ENCODE measurements around the gene BCL2L12.

Gene BCL2L12

DNA sequence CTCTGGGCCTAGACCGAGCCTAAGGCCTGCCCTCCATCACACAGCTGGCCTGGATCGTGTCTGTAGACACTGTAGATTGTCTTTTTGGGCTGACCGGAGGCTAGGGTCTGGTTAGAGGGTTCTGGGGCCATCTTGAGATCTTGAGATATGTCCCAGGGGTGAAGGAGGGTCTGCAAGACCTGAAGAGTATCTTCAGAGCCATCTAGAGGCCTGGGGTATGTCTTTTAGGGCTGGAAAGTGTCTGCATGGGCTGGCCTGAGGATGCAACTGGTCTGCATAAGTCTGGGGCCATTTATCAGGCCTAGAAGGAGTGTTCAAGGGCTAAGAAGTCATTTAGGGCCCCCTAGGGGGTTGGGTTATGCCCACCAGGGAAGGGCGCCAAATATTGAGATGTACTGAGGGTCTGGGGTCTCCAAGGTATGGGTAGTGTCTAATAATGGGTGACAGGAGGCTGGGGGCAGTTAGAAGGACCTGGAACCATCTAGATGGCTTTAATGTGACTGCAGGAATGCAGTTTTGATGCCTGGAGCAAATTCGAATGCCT, 23.2 kb upstream of the BCL2L12 start:
- DNase-seq (ENCODE audit: low spot score), result no peak

DNA sequence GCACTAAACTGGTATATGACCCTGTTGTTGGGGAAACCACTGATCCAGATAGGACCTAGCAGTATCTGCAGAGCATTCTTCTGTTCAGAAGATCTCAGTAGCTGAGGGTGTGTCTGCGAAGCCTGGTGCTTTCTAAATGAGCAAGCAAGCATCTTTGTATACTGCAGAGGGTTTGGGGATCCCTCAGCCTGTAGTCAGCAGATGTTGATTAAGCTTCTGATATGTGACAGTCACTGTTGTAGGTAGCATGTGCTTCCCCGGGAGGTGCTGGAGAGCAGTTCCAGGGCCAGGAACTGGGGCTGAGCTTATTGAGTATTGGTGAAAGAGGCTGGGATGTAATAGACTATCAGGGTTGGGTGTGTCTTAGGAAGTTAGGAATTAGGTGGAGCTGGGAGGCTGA, 22.3 kb upstream of the BCL2L12 start:
- DNase-seq (ENCODE audit: low spot score), result no peak

DNA sequence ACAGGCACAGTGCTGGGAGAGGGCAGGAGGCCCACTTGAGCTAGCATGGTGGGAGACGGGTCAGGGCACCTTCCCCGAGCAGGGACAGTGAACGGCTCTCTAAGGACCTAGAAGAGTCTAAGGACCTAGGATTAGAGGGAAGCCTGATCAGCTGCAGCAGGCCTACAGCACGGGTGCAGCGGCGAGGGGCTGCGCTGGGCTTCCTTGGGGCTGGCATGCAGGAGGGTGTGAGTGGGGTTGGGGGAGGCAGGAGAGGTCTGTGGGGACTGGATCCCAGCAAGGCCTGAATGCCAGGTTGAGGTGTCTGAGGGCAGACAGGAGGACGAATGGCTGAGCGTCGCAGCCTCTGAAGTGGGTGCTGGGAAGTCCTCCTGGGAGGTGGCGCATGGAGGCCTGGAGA, 20.1 kb upstream of the BCL2L12 start:
- DNase-seq (ENCODE audit: low spot score), result no peak

DNA sequence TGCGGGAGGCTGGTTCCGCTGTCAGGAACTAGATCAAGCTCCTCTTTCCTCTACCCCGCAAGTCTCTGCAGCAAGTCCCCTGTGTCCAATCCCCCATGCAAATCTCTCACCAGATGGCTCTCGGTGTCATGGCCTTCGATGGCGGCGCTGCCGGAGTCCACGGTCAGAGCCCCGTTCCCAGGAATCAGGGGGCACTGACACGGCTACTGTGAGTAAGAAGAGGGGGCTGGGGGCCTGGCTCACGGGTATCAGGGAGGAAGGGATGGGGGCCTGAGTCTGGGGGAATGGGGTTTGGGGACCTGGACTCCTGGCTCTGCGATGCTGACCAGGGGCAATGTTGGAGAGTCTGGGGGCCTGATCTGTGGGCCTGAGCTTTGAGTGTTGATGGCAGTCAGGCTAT, 19.7 kb upstream of the BCL2L12 start:
- DNase-seq (ENCODE audit: low spot score), result no peak

DNA sequence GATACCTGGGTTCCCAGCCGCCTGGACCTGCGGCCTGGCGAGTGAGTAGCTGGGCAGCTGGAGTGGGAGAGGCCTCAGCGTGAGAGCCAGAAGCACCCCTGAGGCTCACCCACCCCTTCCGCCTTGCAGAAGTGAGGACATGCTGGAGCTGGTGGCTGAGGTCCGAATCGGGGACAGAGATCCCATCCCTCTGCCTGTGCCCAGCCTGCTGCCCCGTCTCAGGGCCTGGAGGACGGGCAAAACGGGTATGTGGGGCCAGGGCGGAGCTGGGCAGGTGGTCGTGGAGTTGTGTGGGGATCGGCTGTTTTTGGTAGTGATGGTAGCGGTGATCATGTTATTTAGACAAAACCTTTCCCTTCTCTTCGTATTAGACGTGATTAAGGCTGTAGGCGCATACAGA, 19.1 kb upstream of the BCL2L12 start:
- no peak for DNase-seq (ENCODE audit: low spot score)

DNA sequence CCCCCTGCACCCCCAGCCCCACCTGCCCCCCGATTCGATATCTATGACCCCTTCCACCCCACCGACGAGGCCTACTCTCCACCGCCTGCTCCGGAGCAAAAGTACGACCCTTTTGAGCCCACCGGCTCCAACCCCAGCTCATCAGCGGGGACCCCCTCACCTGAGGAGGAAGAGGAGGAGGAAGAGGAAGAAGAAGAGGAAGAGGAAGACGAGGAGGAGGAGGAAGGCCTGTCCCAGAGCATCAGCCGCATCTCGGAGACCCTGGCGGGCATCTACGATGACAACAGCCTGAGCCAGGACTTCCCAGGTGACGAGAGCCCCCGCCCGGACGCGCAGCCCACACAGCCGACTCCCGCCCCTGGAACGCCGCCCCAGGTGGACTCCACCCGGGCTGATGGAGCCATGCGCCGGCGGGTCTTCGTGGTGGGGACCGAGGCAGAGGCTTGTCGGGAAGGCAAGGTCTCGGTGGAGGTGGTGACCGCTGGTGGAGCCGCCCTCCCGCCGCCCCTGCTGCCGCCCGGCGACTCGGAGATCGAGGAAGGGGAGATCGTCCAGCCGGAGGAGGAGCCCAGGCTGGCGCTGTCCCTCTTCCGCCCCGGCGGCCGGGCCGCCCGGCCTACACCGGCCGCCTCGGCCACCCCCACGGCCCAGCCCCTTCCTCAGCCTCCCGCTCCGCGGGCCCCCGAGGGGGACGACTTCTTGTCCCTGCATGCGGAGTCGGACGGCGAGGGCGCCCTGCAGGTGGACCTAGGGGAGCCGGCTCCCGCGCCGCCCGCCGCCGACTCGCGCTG, 14.5 kb upstream of the BCL2L12 start:
- no peak for DNase-seq (ENCODE audit: low spot score)

DNA sequence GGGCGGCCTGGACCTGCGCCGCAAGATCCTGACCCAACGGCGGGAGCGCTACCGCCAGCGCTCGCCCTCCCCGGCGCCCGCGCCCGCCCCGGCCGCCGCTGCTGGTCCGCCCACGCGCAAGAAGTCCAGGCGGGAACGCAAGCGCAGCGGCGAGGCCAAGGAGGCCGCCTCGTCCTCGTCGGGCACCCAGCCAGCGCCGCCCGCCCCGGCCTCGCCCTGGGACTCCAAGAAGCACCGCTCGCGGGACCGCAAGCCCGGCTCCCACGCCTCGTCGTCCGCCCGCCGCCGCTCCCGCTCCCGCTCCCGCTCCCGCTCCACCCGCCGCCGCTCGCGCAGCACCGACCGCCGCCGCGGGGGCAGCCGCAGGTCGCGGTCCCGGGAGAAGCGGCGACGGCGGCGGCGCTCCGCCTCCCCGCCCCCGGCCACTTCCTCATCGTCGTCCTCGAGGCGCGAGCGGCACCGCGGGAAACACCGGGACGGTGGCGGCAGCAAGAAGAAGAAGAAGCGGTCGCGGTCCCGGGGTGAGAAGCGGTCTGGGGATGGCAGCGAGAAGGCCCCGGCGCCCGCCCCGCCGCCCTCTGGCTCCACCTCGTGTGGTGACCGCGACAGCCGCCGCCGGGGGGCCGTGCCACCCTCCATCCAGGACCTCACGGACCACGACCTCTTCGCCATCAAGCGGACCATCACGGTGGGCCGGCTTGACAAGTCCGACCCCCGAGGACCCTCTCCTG, 13.7 kb upstream of the BCL2L12 start:
- DNase-seq (ENCODE audit: low spot score), result no peak

DNA sequence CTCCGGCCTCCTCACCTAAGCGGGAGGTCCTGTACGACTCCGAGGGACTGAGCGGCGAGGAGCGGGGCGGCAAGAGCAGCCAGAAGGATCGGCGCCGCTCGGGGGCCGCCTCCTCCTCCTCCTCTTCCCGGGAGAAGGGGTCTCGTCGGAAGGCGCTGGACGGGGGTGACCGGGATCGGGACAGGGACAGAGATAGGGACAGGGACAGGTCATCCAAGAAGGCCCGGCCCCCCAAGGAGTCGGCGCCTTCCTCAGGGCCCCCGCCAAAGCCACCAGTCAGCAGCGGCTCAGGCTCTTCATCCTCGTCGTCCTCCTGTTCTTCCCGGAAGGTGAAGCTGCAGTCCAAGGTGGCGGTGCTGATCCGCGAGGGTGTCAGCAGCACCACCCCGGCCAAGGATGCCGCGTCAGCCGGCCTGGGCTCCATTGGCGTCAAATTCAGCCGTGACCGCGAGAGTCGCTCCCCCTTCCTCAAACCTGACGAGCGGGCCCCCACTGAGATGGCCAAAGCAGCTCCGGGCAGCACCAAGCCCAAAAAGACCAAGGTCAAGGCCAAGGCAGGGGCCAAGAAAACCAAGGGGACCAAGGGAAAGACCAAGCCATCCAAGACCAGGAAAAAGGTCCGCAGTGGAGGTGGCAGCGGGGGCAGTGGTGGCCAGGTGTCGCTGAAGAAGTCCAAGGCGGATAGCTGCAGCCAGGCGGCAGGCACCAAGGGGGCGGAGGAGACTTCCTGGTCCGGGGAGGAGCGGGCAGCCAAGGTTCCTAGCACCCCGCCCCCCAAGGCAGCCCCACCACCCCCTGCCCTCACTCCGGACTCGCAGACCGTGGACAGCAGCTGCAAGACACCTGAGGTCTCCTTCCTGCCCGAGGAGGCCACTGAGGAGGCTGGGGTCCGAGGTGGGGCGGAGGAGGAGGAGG, 12.9 kb upstream of the BCL2L12 start:
- DNase-seq (ENCODE audit: low spot score), result no peak

DNA sequence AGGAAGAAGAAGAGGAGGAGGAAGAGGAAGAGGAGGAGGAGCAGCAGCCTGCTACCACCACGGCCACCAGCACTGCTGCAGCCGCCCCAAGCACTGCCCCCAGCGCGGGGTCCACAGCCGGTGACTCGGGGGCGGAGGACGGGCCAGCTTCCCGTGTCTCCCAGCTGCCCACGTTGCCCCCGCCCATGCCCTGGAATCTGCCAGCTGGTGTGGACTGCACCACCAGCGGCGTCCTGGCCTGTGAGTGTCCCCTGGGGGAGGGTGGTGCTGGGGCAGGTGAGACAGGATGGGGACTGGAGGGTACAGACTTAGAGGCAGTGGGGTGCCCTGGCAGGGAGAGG, 12.3 kb upstream of the BCL2L12 start:
- no peak for DNase-seq (ENCODE audit: low spot score)

DNA sequence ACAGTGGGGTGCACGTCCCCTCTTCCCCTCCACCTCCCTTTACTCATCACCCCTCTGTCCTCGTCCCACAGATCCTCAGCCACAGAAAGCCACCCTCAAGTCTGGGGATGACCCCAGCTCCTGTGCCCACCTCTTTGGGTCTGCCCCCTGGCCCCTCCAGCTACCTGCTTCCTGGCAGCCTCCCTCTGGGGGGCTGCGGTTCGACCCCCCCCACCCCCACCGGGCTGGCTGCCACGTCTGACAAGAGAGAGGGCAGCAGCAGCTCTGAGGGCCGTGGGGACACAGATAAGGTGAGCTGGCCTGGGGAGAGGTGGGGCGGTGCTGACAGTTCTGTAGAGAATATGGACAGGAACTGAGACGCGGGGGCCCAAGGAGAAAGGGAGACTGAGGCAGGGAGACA, 11.2 kb upstream of the BCL2L12 start:
- DNase-seq (ENCODE audit: low spot score), result no peak

DNA sequence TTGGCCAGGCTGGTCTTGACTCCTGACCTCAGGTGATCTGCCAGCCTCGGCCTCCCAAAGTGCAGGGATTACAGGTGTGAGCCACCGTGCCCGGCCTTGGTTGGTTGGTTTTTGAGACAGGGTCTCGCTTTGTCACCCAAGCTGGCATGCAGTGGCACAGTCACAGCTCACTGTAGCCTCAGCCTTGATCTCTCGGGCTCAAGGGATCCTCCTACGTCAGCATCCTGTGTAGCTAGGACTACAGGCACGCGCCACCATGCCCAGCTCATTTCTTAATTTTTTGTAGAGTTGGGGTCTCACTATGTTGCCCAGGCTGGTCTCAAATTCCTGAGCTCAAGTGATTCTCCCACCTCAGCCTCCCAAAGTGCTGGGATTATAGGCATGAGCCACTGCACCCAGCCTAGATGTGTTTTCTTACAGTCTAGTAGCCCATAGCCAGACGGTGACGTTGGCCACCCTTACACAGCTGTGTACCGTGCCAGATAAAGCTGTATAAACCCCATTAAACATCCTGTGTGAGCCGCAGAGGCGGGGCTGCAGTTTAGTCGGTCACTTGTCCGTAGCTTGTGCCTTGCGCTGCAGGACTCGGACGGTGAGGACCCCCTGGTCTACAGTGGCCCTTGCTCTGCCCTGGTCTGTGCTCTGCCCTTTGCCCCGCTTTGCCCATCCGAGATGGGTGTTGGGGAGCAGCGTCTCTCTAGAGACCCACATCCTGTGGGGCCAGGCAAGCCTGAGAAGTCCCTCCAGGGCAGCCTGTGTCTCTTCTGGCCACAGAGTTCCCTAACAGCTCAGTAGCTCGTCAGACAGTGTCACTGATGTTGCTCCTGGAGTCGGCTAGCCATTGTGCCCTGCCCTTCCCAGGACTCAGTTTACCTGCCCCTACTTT, 9.9 kb upstream of the BCL2L12 start:
- no peak for DNase-seq (ENCODE audit: low spot score)

DNA sequence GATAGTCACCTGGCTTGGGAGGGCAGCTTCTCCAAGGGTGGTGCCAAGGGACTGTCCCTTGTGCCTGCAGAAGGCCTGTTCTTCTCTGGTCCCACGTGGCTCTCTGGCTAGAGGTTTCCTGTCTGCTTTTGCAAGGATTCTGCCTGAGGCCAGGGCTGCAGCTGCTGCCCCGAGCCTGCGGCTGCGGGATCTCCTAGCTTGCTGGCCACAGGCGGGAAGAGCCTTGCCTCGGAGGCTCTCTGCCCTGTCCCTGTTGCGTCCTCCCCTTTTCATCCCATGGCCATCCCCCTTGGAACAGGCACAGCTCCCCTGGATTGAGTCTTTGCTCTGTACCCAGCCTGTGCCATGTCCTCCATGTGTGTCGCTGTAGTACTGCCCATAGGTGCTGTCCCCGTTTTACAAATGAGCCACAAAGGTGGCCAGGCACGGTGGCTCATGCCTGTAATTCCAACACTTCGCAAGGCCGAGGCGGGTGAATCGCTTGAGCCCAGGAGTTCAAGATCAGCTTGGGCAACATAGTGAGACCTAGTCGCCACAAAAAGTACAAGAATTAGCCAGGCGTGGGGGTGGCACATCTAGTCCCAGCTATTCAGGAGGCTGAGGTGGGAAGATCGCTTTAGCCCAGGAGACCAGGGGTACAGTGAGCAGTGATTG, 9.2 kb upstream of the BCL2L12 start:
- DNase-seq (ENCODE audit: low spot score), result no peak

DNA sequence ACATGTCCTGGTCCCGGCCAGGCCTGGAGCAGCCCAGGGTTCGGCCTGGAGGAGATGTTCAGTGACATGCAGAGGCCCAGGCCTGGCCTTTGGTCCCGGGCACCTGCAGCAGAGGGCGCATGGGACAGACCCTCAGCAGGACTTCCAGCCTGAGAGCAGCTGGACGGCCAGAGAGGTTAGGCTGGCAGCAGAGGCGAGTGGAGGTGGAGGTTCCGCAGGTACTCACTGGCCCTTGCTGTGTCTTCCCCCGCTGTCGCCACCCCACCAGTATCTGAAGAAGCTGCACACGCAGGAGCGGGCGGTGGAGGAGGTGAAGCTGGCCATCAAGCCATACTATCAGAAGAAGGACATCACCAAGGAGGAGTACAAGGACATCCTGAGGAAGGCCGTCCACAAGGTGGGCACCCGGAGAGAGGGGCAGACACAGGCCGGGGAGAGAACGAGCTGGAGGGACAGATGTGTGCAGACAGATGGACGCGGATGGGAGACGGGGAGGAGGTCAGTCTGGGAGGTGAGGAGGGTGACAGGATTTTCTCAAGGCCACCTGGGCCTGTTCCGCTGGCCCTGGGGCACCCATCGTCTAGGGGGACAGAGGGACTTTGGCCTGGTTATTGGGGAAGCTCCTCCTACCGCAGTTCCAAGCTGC, 8.1 kb upstream of the BCL2L12 start:
- no peak for DNase-seq (ENCODE audit: low spot score)

DNA sequence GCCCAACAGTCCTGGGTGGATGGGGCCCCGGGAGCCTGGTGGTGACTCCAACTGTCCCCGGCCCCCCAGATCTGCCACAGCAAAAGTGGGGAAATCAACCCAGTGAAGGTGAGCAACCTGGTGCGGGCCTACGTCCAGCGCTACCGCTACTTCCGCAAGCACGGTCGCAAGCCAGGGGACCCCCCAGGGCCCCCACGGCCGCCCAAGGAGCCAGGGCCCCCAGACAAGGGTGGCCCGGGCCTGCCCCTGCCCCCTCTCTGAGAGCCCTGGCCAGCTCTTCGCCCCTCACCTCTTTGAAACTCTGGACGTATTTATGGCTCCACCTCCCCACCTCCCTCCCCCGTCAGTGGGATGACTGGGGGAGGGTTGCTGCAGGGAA, 7.6 kb upstream of the BCL2L12 start:
- no peak for DNase-seq (ENCODE audit: low spot score)

DNA sequence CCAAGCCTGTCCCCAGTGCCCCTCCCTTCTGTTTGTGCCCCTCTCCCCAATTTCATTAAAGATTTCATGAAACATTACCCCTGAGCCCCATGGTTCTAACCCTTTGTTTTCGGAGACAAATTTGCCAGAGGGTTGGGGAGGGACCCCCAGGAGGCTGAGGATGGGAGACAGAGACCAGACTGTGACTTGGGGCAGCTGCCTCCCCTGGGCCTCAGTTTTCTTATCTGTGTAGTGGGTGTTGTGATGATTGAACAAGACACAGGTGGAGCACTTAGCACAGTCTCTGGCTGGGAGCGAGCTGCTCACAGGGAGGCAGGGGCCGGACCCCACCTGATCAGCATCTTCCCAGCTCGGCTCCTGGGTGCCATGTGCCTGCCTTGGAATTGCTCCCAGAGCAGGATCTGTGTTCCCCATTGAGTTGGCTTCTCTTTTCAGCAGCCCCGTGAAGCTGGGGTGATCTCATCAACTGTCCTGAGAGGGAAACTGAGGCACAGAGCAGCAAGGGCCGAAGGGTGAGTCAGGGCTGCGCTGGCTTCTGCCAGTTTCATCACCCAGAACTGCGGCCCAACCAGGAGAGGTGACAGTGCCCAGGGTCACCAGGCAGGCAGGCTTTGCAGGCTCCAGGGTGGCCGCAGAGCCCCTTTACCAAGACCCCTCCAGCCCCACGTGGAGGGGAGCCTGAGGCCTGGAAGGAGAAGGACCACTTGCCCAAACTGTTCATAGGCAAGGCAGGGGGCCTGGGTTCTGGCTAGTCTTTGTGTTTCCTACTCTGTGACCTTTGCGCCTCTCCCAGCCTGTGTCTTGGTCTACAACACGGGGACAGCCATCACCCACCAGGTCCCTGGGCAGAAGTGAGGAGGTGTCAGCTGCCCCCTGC, 6.9 kb upstream of the BCL2L12 start:
- DNase-seq (ENCODE audit: low spot score), result no peak

DNA sequence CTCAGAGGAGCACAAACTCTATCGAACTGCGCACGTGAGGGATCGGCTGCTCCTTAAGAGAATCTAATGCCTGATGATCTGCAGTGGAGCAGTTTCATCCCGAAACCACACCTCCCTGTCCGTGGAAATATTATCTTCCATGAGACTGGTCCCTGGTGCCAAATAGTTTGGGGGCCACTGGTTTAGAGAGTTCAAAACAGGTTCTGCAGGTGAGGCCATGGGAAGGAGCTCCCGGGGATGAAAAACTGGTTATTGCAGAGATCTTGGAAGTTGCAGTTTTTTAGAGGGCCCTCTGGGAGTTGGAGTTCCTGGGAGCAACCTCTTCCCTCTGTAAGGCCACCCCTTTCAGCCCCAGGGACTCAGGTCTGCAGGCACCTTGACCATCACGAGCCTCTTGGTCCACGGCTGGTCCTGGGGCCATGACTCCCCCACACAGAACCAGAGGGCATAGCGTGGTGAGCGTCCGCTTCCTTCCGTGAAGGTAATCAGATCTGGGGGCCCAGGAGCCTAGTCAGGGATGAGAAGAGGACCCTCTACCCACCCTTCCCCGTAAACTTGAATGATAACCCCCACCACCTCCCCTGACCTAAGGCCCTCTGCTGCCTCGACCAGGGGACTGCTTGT, 5.3 kb upstream of the BCL2L12 start:
- DNase-seq (ENCODE audit: low spot score), result no peak

DNA sequence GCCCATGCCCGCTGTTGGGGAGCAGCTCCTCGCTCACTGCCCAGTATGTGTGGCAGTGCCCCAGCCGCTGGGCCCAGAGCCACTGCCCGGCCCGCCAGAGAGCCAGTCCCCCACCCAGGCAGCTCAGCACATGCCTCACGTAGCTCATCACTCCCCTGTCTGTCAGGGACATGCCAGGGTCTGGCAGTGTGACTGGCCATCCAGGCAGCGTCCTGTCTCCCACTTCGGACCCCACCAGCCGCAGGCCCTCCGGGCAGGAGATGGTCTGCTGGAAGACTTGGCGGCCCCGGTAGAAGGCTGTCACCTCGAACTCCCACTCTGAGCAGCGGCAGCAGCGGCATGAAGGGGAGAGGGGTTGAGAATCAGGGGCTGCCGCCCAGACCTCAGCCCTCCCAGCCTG, 3.7 kb upstream of the BCL2L12 start:
- DNase-seq (ENCODE audit: low spot score), result no peak

DNA sequence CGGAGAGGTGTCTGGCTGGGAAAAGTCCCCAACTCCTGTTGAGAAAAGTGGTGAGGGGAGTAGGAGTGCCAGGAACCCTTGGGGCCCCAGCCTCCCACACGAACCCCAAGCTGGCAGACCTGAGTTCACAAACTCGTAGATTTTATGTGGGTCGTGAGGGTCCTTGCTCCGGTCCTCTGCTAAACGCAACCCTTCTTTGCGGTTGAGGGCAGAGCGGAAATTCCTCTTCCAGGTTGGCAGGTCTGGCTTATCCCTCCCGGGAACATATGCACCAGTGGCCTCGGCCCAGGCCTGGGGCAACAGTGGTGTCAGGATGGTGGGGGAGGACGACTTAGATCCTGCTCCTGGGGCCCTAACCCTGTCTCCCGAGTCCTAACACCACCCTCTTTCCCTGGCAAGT, 2.5 kb upstream of the BCL2L12 start:
- no peak for DNase-seq (ENCODE audit: low spot score)

All from SW480 (cell line).